SKM-1 treated with dmso at 0.1 percent for 144 hours (cell line): ENCODE measurements around the gene CAPN12.

Experiments used
- DNase-seq: peaks from one replicate; lab custom pipeline; 2025; ENCODE audit not compliant: unreplicated experiment; lab: John Stamatoyannopoulos, UW

CAPN12 gene

DNA sequence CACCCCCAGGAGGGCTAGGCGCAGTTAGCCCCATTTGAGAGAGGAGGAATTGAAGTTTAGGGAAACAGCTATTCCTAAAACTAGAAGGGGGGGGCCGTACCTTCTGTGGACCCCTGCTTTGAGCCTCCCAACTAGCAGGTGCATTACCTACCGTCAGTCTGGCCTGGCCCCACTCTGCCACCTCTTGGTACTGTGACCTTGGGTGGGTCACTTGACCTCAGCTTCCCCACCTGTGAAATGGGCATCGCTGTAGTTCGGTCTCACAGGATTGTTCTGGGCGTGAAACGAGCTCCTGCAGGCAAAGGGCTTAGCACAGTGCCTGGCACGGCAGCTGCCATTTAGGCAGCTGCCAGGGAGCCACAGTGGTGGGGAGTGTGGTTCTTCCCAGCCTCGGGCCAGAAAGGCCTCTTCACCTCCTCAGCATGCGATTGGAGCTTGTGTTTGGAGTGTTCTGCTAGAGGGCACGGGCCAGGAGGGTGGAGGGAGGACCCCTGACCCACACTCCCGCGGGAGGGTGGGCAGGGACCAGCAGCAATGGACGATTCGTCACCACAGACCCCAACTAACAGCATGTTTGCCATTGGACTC is 32.0 kb downstream of the CAPN12 start:
- no peak for DNase-seq

DNA sequence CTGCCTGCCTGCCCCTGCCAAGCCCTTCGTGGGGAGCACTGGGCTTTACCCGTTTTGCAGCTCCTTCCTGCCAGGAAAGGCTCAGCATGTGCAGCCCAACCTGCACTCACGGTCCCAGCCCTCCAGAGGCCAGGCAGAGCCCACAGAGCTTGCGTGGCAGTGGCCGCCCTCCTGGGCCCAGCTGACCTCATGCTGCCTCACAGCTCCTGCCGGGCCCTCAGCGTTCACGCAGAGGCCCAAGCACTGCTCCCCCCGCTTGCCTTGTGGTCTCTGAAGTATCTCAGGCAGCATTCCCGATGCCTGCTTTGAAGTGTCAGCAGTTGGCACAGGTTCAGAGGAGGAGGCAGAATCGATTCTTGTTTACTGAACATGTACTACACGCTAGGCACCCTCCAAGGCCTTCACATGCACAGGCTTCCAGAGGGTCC is 32.5 kb downstream of the CAPN12 start:
- no peak for DNase-seq

GRCh38 chr19:38710928-38711725 is 33.1 kb downstream of the CAPN12 start:
- DNase-seq = no peak

GRCh38 chr19:38710416-38710702 is 33.9 kb downstream of the CAPN12 start:
- DNase-seq = no peak

DNA sequence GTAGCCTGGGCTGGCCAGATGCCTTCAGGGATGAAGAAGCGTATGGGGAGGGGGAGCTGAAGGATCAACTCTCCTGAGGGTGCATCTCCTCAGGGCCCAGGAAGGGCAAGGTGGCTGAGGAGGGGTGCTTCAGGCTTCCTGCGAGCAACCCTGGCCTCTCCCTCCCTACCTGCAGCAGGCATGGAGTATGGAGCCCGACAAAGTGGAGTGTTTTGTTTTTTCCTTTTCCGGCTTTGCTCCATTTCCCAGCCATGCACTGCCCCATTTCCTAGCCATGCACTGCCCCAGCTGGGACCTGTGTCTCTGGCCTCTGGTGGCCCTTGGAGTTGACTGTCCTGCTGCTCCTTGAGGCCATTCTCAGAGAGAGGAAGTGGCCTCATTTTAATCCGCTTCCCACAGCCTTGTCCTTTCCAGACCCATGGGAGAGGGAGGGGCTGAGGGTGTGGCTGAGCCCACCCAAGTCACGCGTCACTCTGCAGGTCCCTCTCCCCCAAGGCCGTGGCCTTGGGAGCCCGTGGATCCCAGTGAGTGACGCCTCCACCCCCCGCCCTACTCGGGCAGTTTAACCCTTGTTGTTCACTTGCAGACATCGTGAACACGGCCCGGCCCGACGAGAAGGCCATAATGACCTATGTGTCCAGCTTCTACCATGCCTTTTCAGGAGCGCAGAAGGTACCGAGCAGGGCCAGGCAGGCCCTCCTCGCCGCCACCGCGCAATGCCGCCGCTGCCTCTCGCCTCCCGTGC is 34.4 kb downstream of the CAPN12 start:
- no peak for DNase-seq

DNA sequence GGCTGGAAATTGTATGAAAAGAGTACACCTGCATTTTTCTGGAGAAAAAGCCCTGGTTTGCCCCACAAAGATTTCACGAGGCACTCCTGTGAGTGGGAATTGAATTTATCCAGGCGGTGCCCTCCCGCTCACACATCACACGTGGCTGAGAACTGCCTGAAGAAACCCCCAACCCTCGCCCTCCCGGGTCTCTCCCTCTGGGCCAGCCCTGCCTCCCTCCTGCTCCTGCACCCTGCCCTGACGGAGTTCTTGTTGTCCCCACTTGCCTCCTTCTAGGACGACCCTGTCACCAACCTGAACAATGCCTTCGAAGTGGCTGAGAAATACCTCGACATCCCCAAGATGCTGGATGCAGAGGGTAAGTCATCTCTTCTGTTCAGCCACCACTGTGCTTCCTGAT is 35.2 kb downstream of the CAPN12 start:
- no peak for DNase-seq

- no peak for DNase-seq
These were observed 35.8 kb downstream of the CAPN12 start for GRCh38 chr19:38708413-38709024.

DNA sequence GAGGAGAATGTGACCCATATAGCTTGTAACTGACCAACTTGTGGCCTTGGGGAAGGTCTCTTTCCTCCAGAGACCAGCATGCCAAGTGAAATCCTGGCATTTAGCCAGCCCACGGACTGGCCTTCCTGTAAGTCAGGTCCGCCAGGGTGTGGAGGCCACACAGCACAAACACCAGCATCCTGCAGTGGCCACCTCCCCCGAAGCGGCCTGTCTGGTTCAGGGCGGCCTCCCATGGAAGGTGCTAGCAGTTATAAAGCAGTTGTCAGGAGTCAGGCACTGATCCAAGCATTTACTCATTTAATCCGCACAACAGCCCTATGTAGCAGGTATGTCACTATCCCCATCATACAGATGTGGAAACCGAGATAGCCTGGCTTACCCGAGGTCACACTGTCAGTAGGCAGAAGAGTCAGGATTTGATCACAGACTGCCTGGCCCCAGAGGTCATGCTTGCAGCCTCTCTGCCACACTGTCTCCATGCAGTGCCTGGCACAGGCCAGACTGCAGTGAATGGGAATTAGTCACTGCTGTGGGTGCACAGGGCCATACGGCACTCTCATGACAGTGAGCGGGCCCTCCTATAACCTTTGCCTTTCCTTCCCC is 36.7 kb downstream of the CAPN12 start:
- no peak for DNase-seq

DNA sequence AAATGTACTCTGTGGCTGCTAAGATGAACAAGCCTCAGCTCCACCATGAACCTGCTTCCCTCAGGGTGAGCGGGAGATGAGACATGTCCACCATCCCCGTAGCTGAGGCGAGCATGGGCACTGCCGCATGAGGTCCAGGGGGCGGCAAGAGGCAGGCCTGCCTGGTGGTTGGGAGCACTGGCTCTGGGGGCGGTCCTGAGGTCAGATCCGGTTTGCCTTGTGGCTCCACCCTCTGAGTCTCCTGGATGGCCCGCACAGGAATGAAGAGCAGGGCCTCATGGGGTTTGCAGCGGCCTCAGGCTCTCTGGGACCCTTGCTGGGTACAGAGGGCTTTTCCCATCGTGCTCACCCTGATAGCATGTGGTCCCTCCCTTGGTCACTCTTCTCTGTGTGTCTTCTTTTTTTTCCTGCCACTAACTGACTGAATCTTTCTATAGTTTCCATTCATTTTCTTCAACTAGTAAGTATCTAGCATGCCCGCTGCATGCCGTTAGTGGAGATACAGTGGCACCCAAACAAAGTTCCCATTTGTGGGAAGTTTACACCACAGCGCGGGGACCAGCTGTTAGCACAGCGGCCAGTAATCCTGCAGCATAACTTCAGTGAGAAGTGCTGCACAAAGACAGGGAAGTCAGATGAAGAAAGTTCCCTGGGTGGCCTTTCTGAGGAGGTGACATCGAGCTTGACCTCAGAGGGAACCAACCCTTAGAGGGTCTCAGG is 37.3 kb downstream of the CAPN12 start:
- no peak for DNase-seq

- DNase-seq = no peak
These were observed 38.9 kb downstream of the CAPN12 start for GRCh38 chr19:38705197-38706019.

DNA sequence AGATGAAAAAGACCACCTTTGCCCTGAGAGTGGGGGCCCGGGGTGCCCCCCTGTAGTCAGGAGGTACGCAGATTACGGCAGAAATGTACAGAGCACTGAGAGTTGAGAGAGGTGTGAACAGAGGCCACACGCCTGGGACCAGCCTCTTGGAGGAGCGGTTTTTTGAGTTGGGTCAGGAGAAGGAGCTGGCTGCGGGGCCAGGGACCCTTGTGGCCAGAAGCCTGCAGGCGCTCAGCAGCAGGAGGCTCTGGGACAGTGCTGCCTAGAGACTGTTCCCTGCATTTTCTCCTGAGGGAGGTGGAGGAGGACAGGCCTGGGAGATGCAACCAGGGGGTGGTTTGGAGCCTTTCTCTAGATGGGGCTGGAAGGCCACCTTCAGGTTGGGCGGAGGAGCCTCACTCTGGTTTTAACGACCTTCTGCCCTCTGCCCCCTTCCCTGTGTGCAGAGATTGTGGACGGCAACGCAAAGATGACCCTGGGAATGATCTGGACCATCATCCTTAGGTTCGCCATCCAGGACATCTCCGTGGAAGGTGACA is 39.7 kb downstream of the CAPN12 start:
- DNase-seq = no peak

DNA sequence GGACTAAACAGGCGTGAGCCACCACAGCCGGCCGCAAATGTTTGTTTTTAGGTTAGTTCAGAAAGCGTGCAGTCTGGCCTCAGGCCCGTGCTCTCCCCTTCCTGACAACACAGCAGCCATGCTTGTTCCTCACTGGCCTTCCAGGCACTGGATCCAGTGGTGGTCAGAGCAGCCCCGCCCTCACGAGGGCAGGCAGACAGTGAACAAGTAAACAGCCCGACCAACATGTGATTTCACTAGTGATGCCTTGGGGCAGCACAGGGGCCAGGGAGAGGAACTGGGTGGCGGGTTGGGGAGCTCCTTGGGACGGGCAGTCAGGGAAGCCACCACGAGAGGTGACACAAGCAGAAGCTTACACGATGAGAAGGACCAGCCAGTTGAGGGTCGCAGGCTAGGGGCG is 40.8 kb downstream of the CAPN12 start:
- DNase-seq = no peak

DNA sequence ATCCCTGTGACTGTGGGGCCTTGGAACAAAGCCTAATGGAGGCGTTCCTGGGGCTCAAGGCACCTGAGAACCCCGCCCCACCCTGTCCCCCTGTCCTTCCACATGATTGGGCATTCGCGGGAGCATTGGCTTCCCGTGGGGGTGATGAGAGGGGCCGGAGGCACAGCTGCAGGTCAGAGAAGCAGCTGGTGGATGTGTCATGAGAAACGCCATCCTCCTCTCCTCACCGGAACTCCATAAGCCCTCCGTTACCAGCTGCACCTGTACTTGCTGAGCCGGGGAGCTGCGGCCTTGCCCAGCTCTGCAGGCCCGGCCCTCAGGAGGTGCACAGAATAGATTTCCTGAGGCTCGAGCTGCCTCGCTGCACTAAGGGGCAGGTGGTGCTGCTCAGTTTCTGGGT is 42.0 kb downstream of the CAPN12 start:
- DNase-seq = no peak

DNA sequence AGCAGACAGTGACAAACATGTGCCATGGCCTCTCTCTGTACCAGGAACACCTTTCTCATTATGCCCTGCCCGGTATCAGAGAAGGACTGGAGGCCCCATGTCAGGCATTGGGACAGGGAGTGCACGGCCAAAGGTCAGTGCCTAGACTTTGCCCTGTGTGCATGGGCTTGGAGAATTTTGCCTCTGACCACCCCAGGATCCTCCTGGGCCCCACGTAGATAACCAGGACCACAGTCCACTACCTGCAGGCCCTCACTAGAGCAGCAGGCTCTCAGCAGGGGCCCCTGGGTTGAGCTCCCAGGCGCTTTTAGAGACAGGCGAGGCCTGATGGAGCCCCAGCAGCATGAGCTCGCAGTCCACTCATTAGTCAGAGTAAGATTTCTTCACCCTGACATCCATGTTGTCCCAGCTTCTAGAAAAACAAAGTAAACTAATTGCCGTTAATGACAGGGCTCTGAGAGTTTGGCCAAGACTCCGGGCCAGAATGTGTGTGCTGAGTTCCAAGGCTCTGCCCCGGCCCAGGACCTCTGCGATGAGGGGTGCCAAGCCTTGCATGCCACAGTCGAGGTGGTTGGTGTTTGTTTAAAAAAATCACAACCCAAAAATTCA is 42.7 kb downstream of the CAPN12 start:
- no peak for DNase-seq

DNA sequence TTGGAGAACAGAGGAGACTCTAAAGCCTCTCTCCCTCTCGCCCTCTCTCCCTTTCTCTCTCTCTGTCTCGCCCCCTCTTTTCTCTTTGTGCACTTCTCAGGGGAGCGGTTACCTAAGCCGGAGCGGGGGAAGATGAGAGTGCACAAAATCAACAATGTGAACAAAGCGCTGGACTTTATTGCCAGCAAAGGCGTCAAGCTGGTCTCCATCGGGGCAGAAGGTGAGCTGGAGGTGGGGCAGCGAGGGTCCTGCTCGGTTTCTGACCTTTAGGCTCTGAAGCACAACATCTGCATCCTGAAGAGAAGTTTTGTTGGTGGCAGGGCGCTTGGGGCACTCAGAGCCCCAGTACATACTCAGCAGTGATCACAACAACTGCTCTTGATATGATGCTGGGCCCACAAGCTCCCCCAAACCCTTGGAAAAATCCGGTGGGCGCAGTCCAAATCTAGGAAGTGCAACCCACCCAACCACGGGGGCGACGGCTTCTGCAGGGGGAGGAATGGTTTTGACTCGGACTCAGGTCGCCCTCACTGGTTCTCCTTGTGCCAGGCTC is 43.3 kb downstream of the CAPN12 start:
- DNase-seq = no peak

DNA sequence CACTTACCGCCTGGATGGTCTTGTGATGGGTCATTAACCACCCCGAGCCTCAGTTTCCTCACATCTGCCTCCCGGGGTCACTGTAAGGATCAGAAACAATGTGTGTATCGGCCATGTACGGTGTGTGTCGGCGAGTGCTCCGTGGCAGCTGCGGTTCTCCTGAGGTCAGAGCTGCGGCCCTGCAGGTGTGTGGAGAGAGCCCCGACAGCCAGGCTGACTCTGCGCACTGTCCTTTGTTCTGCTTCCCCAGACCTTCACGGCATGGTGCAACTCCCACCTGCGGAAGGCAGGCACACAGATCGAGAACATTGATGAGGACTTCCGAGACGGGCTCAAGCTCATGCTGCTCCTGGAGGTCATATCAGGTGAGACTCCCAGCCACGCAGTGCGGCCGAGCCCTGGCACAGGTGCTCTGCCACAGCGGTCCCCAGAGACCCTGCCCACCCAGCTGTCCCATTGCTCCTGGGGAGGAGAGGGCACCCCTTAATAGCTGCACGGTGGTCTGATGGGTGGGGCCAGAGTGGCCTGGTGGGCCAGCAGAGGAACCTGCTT is 43.8 kb downstream of the CAPN12 start:
- no peak for DNase-seq

DNA sequence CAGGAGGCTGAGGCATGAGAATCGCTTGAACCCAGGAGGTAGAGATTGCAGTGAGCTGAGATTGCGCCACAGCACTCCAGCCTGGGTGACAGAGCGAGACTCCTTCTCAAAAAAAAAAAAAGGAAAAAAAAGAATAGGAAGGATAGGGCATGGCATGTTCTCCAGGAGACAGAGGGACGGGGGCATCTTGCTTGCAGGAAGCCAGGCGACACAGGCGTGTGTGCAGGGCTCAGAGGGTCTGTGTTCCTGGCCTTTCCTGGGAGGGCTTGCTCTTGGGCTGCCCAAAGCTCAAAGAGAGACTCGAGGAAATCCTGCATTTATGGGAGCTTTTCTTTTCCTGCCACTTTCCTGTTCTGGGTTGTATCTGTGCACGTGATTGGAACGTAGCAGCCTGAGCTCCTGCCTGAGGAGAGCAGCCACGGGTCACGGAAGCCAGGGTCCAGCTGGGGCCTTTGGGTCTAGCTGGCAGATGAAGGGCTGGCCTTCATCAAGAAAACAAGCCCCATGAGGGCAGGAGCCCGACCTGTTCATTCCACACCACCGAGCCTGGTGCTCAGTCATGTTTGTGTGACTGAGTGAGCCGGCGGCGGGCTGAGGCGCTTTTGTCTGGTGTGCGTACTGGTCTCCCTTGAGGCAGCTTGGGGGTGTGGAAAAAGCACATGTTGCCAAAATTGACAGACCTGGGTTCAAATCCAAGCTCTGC is 44.5 kb downstream of the CAPN12 start:
- no peak for DNase-seq

DNA sequence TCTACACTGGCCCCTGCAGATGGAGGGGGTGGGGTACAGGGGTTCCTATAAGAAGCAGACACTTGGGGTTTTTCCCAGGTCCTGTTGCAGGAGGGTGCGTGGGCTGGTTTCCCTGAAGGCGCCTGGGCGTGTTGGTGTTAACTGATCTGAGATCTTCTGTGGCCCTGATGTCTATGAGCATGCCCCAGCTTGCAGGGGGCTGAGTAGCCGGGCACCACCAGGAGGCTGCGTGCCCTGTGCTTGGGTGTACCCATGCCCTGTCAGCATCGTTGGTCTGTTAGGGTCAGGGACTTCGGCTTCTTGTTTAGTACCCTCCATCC is 45.3 kb downstream of the CAPN12 start:
- no peak for DNase-seq
